Measurements from ENCODE around the gene SERPINA12. TPM values are rescaled to one million over a fixed set of nuclear protein-coding genes. Genes with fewer than 3 reads are reported as not detected.

Gene SERPINA12
- total RNA-seq, result not detected

- Mint-ChIP-seq H3K9me3 (no peaks in the 10 kb centered on the region), H3K27ac (no peak within 1 kb of the TSS)
- ATAC-seq (replicated peaks in 1 of 2), result no peak
Observed at GRCh38 chr14:94509356-94509755, at the start of gene SERPINA12. Gene SERPINA12 (minus strand): TSS chr14:94509469. CDS start chr14:94498397, 11,072 bp downstream.

GRCh38 chr14:94558842-94559241 is 49.6 kb upstream of the SERPINA12 start:
- Mint-ChIP-seq H3K4me1 (ENCODE audit: low read depth) (no peaks in the 10 kb centered on the region), H3K9me3 (peaks cover 3 to 7% of the 10 kb centered on the region in 2 donors), H3K27me3 (ENCODE audit: low read depth) (peaks cover under 1% of the 10 kb centered on the region), H3K36me3 (ENCODE audit: insufficient read depth in 2 of 2) (peaks cover 0 to 2% of the 10 kb centered on the region in 2 donors), H3K27ac (no peak overlapping the region), H3K4me3 (no peak overlapping the region)
- DNase-seq, result no peak
- no peak for ATAC-seq (replicated peaks in 1 of 2)

More at GRCh38 chr14:94509356-94509755, at the start of gene SERPINA12:
- Mint-ChIP-seq H3K4me3 (no peak within 1 kb of the TSS), H3K27me3 (ENCODE audit: low read depth) (no peaks in the 10 kb centered on the region), H3K36me3 (ENCODE audit: insufficient read depth in 2 of 2) (no peaks in the 10 kb centered on the region), H3K4me1 (ENCODE audit: low read depth) (no peaks in the 10 kb centered on the region)
- no peak for DNase-seq

- no peak for ATAC-seq (replicated peaks in 1 of 2)
- Mint-ChIP-seq H3K4me3 (no peak overlapping the region), H3K4me1 (ENCODE audit: low read depth) (no peaks in the 10 kb centered on the region), H3K9me3 (peaks cover 6 to 7% of the 10 kb centered on the region in 2 donors), H3K36me3 (ENCODE audit: insufficient read depth in 2 of 2) (peaks cover 0 to 2% of the 10 kb centered on the region in 2 donors), H3K27ac (no peak overlapping the region), H3K27me3 (ENCODE audit: low read depth) (peaks cover 10% of the 10 kb centered on the region)
- no peak for DNase-seq
Observed at GRCh38 chr14:94557327-94557726, 48.1 kb upstream of the SERPINA12 start.

GRCh38 chr14:94555991-94556390 is 46.7 kb upstream of the SERPINA12 start:
- Mint-ChIP-seq H3K9me3 (peaks cover 6 to 7% of the 10 kb centered on the region in 2 donors), H3K4me3 (no peak overlapping the region), H3K36me3 (ENCODE audit: insufficient read depth in 2 of 2) (peaks cover 0 to 2% of the 10 kb centered on the region in 2 donors), H3K27me3 (ENCODE audit: low read depth) (peaks cover 20% of the 10 kb centered on the region), H3K27ac (no peak overlapping the region), H3K4me1 (ENCODE audit: low read depth) (no peaks in the 10 kb centered on the region)
- no peak for DNase-seq
- no peak for ATAC-seq (replicated peaks in 1 of 2)

- no peak for DNase-seq
- ATAC-seq (replicated peaks in 1 of 2), result no peak
- no peak overlapping the region for H3K27ac Mint-ChIP-seq
- no peaks in the 10 kb centered on the region for H3K36me3 Mint-ChIP-seq (ENCODE audit: insufficient read depth in 2 of 2)
- no peaks in the 10 kb centered on the region for H3K4me1 Mint-ChIP-seq (ENCODE audit: low read depth)
- H3K4me3 Mint-ChIP-seq, result no peak overlapping the region
- H3K9me3 Mint-ChIP-seq, result peaks cover 2 to 7% of the 10 kb centered on the region in 2 donors
- H3K27me3 Mint-ChIP-seq (ENCODE audit: low read depth), result peaks cover 28% of the 10 kb centered on the region
Observed at GRCh38 chr14:94550041-94550440, 40.8 kb upstream of the SERPINA12 start.

GRCh38 chr14:94548999-94549985 is 40.0 kb upstream of the SERPINA12 start:
- no peak overlapping the region for H3K4me3 Mint-ChIP-seq
- no peaks in the 10 kb centered on the region for H3K36me3 Mint-ChIP-seq (ENCODE audit: insufficient read depth in 2 of 2)
- peak; percentile 53 to 72 for DNase-seq
- peak; percentile 50 to 61 for ATAC-seq (replicated peaks in 1 of 2)
- H3K27ac Mint-ChIP-seq, result no peak overlapping the region
- H3K4me1 Mint-ChIP-seq (ENCODE audit: low read depth), result no peaks in the 10 kb centered on the region
- H3K9me3 Mint-ChIP-seq, result peaks cover 0 to 7% of the 10 kb centered on the region in 2 donors
- H3K27me3 Mint-ChIP-seq (ENCODE audit: low read depth), result peaks cover 28% of the 10 kb centered on the region

GRCh38 chr14:94548131-94548998 is 39.1 kb upstream of the SERPINA12 start:
- no peak for DNase-seq
- ATAC-seq (replicated peaks in 1 of 2), result no peak
- H3K4me3 Mint-ChIP-seq, result no peak overlapping the region
- peaks cover 0 to 4% of the 10 kb centered on the region in 2 donors for H3K9me3 Mint-ChIP-seq
- no peaks in the 10 kb centered on the region for H3K4me1 Mint-ChIP-seq (ENCODE audit: low read depth)
- H3K27ac Mint-ChIP-seq, result no peak overlapping the region
- no peaks in the 10 kb centered on the region for H3K36me3 Mint-ChIP-seq (ENCODE audit: insufficient read depth in 2 of 2)
- H3K27me3 Mint-ChIP-seq (ENCODE audit: low read depth), result peaks cover 22% of the 10 kb centered on the region

GRCh38 chr14:94547726-94548125 is 38.5 kb upstream of the SERPINA12 start:
- no peaks in the 10 kb centered on the region for H3K4me1 Mint-ChIP-seq (ENCODE audit: low read depth)
- no peak overlapping the region for H3K27ac Mint-ChIP-seq
- DNase-seq (no peak), ATAC-seq (replicated peaks in 1 of 2) (no peak)
- peaks cover 0 to 4% of the 10 kb centered on the region in 2 donors for H3K9me3 Mint-ChIP-seq
- H3K27me3 Mint-ChIP-seq (ENCODE audit: low read depth), result peaks cover 19% of the 10 kb centered on the region
- H3K36me3 Mint-ChIP-seq (ENCODE audit: insufficient read depth in 2 of 2), result no peaks in the 10 kb centered on the region
- H3K4me3 Mint-ChIP-seq, result no peak overlapping the region

- Mint-ChIP-seq H3K4me1 (ENCODE audit: low read depth) (no peaks in the 10 kb centered on the region), H3K27me3 (ENCODE audit: low read depth) (peaks cover 17% of the 10 kb centered on the region), H3K9me3 (peaks cover 0 to 4% of the 10 kb centered on the region in 2 donors), H3K27ac (no peak overlapping the region), H3K36me3 (ENCODE audit: insufficient read depth in 2 of 2) (no peaks in the 10 kb centered on the region), H3K4me3 (no peak overlapping the region)
- DNase-seq (no peak), ATAC-seq (replicated peaks in 1 of 2) (no peak)
Observed at GRCh38 chr14:94547151-94547680, 37.9 kb upstream of the SERPINA12 start.

- H3K4me1 Mint-ChIP-seq (ENCODE audit: low read depth), result no peaks in the 10 kb centered on the region
- peaks cover 8% of the 10 kb centered on the region for H3K27me3 Mint-ChIP-seq (ENCODE audit: low read depth)
- no peak overlapping the region for H3K27ac Mint-ChIP-seq
- H3K4me3 Mint-ChIP-seq, result no peak overlapping the region
- ATAC-seq (replicated peaks in 1 of 2) (no peak), DNase-seq (no peak)
- H3K36me3 Mint-ChIP-seq (ENCODE audit: insufficient read depth in 2 of 2), result no peaks in the 10 kb centered on the region
- H3K9me3 Mint-ChIP-seq, result peaks cover 0 to 4% of the 10 kb centered on the region in 2 donors
Observed at GRCh38 chr14:94545131-94545841, 36.0 kb upstream of the SERPINA12 start.

- no peak for DNase-seq
- Mint-ChIP-seq H3K4me1 (ENCODE audit: low read depth) (no peaks in the 10 kb centered on the region), H3K9me3 (peaks cover 0 to 4% of the 10 kb centered on the region in 2 donors), H3K27me3 (ENCODE audit: low read depth) (peaks cover 8% of the 10 kb centered on the region), H3K27ac (no peak overlapping the region), H3K36me3 (ENCODE audit: insufficient read depth in 2 of 2) (no peaks in the 10 kb centered on the region), H3K4me3 (no peak overlapping the region)
- ATAC-seq (replicated peaks in 1 of 2), result no peak
Observed at GRCh38 chr14:94544726-94545125, 35.5 kb upstream of the SERPINA12 start.

- Mint-ChIP-seq H3K4me1 (ENCODE audit: low read depth) (no peaks in the 10 kb centered on the region), H3K9me3 (peaks cover 0 to 6% of the 10 kb centered on the region in 2 donors), H3K36me3 (ENCODE audit: insufficient read depth in 2 of 2) (no peaks in the 10 kb centered on the region), H3K27me3 (ENCODE audit: low read depth) (peaks cover 14% of the 10 kb centered on the region), H3K27ac (no peak overlapping the region), H3K4me3 (no peak overlapping the region)
- DNase-seq (no peak), ATAC-seq (replicated peaks in 1 of 2) (no peak)
Observed at GRCh38 chr14:94543449-94544124, 34.3 kb upstream of the SERPINA12 start.
